CD1c-positive myeloid dendritic cell (primary cell): ENCODE results near the gene ATP11A.

Experiments used
- DNase-seq: peaks from one replicate; pipeline ENCODE4 v3.0.0-alpha.2; 2016; ENCODE audit errors: extremely low spot score

ATP11A gene

DNA sequence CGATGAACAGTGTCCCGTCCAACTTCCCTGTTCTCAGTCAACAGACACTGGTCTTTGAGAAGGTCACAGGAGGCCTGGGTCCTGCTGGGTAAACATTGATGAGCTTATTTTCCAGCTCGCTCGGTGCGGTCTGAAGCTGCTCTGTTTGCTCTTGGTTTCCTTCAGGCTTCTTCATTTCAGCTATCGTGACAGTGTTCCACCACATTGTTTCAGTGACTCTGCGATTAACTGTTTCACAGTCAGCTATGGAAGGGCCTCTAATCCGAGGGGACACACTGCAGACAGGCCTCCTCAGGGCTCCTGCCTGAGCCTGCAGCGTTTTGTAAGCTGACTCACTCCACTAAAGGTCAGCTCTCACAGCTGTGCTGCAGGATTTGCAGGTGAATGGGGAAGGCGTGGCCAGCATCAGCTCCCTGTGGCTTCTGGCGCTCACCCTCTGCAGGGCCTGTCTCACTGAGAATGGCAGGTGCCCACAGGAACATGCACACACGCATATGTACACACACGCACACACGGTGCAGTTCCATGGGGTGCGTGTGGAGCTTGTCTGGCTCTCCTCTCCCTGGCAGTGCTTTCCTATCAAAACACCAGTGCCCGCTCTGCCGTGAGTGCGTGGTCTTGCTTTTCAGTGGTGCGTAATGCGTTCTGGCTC is 216.3 kb downstream of the ATP11A start:
- no peak for DNase-seq

DNA sequence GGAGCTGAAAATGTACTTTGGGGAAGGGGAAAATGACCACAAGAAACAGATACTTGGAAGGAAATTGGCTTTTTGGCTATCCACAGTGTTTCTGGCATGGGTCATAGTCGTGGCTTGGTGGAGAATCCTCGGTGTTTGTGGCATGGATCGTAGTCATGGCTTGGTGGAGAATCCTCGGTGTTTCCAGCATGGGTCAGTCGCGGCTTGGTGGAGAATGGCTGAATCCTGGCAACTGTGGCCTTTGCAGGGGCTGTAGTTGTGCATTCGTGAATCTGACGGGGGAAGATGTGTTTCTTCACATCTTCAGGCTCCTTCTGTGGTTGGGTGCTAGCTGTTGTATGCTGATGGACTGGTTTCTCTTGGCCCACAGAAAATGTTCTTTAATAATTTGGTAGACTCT is 217.4 kb downstream of the ATP11A start:
- no peak for DNase-seq

DNA sequence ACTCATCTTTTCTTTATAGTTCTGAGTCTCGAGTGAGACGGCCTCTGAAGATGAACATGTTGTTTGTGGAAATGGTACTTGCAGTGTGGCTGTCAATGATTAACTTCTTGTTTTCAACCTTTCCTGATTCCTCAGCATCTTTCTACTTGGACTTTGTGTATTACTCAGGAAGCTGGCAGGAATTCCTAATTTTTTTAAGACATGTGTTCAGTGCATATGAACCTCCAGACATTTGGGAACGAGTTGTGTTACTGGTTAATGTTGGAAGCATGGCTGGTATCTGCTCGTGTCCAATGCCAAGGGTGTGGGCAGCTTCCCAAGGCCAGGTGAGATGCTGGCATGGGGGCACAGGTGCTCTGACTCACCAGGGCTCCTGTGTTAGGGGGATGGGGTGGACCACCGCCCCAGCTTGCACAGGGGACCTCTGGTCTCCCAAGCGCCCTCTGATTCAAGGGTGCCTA is 218.1 kb downstream of the ATP11A start:
- DNase-seq, result no peak

DNA sequence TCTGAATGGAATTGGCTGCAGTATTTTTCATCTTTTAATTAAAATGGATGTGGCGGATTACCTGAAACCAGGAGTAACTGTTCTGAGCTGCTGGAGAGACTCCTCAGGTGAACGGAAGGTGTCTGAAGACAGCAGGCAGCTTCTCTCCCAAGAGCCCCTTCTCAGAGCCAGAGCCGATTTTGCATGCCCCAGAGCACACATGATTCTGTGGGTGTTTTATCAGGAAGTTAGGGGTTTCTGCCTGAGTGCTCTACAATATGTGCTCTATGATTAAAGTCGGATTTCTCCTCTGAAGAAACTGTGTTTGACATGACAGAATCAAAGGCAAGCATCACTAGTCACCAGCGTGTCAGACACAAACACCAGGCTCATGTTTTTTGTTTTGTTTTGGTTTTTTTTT is 218.5 kb downstream of the ATP11A start:
- no peak for DNase-seq

DNA sequence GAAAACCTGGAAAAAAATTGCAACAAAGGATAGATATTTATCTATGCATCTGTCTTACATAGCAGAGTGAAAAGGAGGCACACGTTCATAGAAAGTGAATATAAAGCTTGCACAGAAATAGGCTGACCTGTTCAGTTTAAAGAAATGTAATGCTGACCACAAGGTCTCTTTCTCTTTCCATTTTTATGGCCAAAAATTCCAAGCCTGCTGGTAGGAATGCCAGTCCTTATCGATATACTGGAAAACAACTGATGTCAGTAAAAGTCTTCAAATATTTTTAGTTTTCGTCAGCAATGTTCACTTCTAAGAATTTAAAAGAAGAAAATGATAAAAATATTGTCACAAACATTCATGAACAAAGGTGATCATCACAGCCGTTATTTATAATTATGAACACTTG is 220.2 kb downstream of the ATP11A start:
- no peak for DNase-seq

DNA sequence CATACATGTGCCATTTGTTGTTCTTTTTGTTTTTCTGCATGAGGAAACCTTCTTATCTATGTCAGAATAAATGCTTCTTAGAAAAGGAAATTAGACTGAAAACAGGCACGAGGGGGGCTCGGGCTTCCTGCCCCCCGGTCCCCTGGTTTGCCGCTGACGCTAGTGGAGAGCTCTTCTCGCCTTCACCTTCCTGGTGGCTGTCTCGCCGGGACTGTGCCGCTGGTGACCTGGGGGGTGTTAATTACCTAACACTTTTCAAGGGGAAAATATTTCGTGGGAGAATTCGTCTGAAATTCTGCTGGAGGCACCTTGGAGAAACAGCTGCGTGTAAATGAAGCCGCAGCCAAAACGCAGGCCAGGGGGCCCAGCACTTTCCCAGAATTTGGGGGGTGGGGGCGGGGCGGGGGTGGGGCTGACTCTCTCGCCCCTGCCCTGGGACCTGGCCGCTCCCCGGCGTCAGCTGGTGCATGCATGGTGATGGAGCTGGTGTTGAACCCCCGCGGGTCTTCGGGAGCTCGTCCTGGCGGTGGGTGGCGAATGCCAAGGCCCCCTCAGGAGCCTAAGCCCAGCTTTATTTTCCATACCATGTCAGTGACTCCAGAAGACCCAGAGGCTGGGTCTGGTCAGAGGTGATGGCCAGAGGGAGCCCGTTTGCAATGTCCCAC is 220.9 kb downstream of the ATP11A start:
- no peak for DNase-seq

DNA sequence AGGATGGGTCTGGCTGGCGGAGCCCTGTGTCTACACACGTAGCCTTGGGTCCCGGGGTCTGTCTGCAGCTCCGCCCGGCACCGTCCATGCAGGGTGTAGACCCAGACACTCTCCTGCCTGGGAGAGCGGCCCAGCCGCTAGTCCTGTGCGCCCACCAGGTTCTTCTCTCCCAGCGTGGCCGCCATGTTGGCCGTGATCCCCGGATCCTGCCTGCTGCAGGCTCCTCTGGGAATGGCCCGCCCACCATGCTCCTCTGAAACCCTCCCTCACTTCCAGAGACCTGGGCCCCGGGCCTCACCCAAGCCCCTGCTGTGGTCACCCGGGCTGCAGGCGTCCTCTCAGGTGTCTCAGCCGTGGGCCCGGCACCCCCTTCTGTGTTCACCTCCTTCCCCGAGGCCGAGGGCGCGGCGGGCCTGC is 221.5 kb downstream of the ATP11A start:
- no peak for DNase-seq

DNA sequence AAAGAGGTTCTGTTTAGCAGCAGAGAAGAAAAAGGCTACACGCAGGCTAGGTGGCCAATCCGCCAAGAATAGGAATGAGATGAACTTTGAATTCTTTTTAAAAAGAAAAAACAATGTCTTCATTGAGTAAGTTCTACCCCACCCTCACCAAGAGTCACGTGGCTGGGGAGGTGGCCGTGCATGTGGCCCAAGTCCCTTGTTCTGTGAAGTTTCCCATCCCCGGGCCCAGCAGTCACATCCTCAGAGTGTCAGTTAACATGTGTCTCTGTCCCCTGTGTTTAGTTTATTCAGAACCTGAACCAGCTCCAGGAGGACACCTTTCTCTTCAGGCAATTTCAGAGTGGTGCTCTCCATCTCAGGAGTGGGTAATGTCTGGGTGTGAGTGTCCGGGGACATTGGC is 222.0 kb downstream of the ATP11A start:
- no peak for DNase-seq

DNA sequence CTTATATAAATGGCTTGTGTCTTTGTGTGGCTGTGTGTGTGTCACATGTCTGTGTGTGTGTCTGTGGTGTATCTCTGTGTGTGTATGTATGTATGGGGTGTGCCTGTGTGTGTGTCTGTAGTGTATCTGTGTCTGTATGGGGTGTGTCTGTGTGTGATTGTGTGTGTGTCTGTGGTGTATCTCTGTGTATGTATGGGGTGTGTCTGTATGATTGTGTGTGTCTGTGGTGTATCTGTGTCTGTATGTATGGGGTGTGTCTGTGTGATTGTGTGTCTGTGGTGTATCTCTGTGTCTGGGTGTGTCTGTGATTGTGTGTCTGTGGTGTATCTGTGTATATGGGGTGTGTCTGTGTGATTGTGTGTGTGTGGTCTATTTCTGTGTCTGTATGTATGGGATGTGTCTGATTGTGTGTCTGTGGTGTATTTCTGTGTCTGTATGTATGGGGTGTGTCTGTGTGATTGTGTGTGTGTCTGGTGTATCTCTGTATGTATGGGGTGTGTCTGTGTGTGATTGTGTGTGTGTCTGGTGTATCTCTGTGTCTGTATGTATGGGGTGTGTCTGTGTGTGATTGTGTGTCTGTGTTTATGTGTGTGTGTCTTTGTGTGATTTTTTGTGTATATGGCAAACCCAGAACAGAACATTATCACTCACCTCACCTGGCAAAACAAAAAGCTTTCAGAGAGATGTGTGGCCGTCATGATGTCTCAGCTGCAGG is 223.0 kb downstream of the ATP11A start:
- no peak for DNase-seq

DNA sequence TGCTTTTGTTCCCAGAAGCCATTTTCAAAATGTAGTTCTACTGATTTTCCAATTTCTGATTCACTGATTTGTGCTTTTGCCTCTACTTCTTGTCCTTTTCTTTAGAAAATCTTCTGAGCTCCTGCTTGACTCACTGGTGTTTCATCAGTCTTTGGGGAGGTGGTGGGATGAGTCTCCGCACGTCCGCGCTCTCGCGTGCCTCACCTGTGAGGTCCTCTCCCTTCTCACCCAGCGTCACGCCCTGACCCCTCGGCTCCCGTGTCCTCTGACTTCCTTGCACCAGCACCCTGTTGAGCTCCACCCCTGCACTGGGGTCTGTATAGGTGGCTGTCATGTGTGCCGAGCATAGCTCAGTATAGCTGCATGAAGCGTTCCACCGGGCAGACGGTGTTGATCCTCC is 226.5 kb downstream of the ATP11A start:
- DNase-seq, result no peak

DNA sequence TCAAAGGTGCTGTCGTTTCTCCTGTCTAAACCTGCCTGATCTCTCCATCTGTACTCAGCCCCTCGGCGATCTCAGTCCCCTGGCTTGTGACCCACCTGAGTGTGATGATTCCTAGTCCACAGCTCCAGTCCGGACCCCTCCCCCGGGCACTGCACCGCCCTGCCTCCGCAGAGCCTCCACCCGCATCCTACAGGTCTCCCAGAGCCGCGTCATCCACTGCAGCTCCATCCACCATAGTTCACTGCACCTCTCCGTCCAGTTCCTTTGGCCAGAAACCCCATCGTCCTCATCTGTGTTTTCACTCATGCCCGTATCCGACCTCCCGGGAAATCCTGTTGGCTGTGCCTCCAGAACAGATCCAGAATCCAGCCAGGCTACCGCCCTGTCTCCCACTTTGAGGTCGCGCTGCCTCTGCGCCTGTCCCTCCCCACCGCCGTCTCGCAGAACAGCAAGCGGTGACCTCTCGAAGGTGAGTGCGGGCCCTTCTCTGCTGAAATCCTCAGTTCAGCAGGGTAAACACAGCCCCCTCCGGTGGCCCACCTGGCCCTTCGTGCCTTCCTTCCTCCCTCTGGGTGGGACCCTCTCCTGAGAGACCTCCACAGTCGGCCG is 227.3 kb downstream of the ATP11A start:
- no peak for DNase-seq

DNA sequence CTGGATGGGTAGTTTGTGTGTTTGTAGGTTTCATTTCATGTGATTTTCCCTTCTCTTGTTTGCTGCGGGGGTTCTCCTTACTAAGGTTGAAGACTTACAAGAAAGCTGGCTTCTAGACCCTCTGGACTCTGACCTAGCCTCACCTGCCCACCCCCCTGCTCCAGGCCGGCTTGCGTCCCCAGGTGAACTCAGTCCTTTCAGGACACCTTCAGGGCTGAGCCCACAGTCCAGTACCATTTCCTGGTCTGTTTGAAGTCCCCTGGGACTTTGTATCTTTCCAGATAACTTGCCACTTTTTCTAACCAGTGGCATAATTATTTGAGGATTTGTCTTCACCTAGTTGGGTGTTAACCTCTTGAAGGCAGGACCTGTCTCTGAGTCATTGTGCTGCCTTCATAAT is 227.9 kb downstream of the ATP11A start:
- DNase-seq, result no peak

DNA sequence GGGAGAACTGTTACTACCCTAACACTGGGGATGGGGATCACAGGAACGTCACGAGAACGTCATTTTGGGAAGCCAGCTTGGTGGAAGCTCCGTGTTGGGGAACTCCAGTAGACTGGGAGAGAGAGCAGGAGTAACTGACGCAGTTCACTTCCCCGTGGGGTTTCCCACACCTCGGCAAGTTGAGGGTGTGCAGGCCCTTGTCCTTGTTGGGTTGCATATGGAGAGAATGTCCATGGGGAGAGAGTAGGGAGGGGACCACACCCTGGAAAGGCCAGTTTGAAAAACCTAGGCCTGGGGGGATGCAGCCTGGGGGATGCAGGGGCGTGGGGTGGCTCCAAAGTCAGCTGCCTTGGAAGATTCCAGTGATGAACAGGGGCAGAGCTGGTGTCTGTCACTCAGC is 228.4 kb downstream of the ATP11A start:
- DNase-seq, result no peak

DNA sequence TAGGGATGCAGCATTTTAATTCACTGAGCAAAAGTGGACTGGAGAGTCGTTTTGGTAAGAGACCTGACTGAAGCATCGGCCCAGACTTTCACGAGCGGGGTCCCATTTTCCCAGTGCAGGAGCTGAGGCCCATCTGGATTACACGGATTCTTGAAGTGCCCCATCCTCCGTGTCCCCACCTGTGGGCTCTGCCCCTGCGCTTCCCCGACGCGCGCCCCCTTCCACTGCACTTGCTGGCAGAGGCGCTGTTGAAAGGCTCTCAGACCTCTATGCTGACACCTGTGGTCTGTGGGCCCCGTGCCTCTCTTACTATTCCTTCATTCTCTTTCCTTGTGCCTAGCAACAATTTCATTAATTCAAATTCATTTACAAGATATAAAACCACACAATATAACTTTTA is 228.9 kb downstream of the ATP11A start:
- DNase-seq, result no peak

DNA sequence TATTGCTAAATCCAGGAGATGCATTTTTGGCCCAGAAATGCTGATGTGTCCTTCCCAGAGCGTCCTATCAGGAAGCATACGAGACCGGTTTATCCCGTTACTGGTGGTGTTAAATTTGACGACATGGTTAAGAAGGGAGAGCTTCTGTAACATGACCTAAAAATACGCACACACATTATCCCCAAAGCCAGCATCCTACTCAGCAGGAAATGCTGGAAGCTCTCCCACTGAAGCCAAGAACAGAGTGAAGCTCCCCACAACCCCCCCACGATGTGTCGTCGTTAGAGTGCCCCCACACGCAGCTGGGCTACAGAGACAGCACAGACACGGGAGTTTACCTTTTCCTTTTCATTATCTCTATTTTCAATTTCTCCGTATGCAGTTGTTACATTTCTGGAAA is 234.1 kb downstream of the ATP11A start:
- no peak for DNase-seq

DNA sequence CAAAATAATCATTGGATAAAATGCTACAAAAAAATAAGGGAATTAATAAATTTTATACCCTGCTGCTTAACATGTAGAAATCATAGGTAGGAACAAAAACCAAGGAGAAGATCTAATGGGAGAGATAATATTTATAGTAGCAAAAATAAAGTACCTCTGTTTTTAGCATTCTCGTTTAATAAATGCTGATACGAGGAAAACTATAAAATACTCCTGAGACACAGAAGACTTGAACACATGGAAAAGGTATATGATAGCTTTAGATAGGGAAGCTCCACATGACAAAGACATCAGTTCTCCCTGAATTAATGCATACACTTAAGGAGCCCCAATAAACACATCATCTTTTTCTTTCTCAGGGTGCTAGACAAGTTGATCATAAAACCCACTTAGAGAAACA is 234.5 kb downstream of the ATP11A start:
- DNase-seq, result no peak

DNA sequence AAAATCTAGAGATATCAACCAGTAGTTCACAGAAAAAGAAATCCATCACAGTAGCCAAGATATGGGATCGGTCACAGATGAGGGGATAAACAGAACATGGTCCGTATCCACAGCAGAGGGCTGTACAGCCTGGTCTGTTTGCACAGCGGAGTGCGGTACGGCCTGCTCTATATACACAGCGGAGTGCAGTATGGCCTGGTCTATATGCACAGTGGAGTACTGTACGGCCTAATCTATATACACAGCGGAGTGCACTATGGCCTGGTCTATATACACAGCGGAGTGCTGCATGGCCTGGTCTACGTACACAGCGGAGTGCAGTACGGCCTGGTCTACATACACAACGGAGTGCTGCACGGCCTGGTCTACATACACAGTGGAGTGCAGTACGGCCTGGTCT is 236.2 kb downstream of the ATP11A start:
- DNase-seq, result no peak

DNA sequence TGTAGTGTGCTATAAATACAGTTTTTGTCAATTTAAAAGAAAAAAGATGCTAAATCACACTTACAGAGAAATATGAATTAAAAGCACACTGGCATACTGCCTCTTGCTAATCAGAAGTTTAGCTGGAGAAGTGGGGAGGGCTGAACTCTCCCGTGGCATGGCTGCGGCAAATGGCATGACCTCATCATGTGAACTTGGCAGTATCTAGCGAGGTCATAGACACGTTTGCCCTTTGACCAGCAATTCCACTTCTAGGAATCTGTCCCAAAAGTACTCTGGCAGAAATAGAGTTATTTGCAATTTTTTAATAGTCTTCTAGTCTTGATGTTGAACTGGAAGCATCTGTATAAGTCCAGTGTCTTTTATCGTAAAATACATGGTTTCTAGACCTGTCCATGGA is 237.2 kb downstream of the ATP11A start:
- DNase-seq, result no peak

DNA sequence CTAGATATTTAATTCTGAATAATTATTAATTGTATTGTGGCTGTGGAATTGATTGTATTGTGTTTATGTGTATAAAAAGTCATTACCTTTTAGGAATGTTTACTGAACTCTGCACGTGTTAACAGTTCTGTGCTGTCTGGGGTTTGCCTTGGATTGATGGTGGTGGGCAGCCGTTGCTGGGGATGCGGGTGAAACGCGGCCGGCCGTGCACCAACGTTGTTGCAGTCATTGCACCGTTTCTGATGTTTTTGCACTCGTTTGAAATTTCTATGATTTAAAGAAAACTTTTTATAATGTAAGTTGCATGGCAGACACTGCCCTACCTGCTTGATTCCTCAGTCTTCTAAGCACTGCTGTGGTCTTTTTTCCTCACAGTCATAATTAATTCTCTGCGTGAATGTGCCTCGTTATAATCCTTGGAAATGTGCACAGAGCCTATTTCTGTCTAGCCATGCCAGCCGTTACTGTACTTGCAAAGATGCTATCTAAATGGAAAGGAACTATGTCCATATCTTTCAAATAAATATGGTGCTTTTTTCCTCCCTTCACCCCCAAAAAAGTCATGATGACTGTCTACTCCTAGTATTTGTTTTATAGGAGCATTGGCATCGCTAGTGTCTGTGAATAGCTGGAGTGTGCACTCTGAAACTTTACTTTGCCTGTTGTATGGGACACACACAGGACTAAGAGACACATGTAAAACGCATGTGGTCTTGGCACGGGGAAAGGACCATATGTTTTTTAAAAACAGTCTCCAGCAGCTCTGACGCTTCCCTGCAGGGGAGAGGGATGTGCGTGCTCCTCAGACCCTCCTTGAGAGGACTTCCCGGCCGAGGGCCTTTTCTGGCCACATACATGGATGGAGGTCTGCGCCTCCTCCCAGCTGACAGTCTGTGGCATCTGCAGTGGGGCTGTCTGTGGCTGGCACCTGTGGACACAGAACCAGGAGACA is 238.5 kb downstream of the ATP11A start:
- DNase-seq, result no peak

DNA sequence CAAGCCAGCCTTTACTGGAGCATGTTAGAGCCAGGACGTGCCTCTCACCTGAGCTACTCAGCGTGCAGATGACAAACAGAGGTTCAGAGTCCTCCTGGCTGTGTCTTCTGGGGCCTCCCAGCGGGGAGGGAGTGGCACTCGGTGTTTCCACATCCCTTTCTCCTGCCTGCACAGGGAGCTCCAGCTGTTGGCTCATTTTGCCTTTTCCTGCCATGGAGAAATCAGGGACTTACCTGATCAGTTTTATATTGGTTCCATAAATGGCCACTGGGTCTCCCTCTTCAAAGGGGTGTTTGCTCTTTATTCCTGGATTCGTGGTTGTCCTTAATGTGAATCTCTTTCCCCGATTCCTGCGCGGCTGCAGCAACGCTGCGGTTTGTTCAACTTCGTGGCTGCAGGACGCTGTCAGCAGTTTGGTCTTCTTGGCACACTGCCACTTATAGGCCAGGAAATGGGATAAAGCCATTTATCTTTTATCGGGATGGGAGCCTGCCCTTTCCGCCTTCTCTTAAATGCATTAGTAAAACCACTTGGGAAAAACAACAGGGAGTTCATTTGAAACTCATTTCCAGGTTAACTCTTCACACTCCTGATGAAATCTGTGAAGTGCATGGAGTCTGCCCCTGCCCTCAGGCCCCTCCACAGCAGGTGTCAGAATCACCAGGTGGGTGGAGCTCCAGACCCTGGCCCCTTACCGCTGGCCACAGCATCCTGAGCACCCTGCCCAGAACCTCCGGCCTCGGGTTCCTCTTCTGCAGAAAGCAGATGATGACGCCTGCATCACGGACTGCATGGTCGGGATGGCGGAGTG is 239.3 kb downstream of the ATP11A start:
- DNase-seq, result peak; percentile 13

DNA sequence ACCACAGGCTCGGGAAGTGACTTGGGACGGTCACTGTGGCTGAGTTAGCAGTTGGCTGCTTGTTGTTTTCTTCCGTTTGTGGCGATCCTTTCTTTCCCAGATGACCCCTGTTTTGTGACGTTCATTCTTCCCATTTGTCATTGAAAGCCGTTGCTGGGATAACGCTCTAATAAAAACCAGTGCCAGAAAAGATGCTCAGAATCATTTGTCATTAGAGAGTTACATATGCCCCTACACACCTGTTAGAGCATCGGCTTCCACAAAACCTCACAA is 239.9 kb downstream of the ATP11A start:
- no peak for DNase-seq
